Neural progenitor cell (in vitro differentiated cells): ENCODE results near the gene ATP1A1. TPM values are rescaled to one million over a fixed set of nuclear protein-coding genes. Genes with fewer than 3 reads are reported as not detected.

ENCODE experiments used
- DNase-seq: peaks from one replicate; pipeline ENCODE4 v3.0.0-alpha.2; 2016; ENCODE audit warnings: low spot score
- H2AFZ ChIP-seq: fragments of 200-600 bp; sonication (generic); replicated peaks from 2 replicates; pipeline ENCODE4 v1.6.1; 2016; ENCODE audit warnings: antibody characterized with exemption
- H3F3A ChIP-seq: fragments of 200-600 bp; sonication (generic); 2 replicates; pipeline ENCODE4 v1.6.1; 2016; ENCODE audit warnings: antibody characterized with exemption, low read depth
- H3K27ac ChIP-seq: fragments of 200-600 bp; sonication (generic); 2 replicates; pipeline ENCODE4 v1.5.1; 2016; ENCODE audit warnings: mild to moderate bottlenecking
- H3K27me3 ChIP-seq: fragments of 200-600 bp; sonication (generic); 2 replicates; pipeline ENCODE4 v1.6.1; 2016; ENCODE audit warnings: mild to moderate bottlenecking, moderate library complexity
- H3K36me3 ChIP-seq: fragments of 200-600 bp; sonication (generic); 2 replicates; pipeline ENCODE4 v1.5.1; 2016
- H3K4me1 ChIP-seq: fragments of 200-600 bp; sonication (generic); 2 replicates; pipeline ENCODE4 v1.6.1; 2016; ENCODE audit warnings: mixed run types
- H3K4me2 ChIP-seq: fragments of 200-600 bp; sonication (generic); 2 replicates; pipeline ENCODE4 v1.6.1; 2016
- H3K4me3 ChIP-seq: fragments of 200-600 bp; sonication (generic); 2 replicates; pipeline ENCODE4 v1.5.1; 2016
- H3K79me2 ChIP-seq: fragments of 200-600 bp; sonication (generic); 2 replicates; pipeline ENCODE4 v1.6.1; 2016; ENCODE audit warnings: low read depth
- H3K9ac ChIP-seq: fragments of 200-600 bp; sonication (generic); 2 replicates; pipeline ENCODE4 v1.6.1; 2016
- H3K9me3 ChIP-seq: fragments of 200-600 bp; sonication (generic); 2 replicates; pipeline ENCODE4 v1.5.1; 2016; ENCODE audit warnings: low read depth
- H4K20me1 ChIP-seq: fragments of 200-600 bp; sonication (generic); 2 replicates; pipeline ENCODE4 v1.6.1; 2016; ENCODE audit warnings: low read depth
- H3K27ac Mint-ChIP-seq: 3 replicates; pipeline ENCODE4 v1.8.0; 2021; ENCODE audit warnings: mixed read lengths
- H3K27me3 Mint-ChIP-seq: 2 replicates; pipeline ENCODE4 v1.8.0; 2022; ENCODE audit warnings: low read depth, mild to moderate bottlenecking, inconsistent platforms, moderate library complexity, mixed read lengths; ENCODE audit not compliant: insufficient read depth
- H3K36me3 Mint-ChIP-seq: 3 replicates; pipeline ENCODE4 v1.8.0; 2021; ENCODE audit warnings: mixed read lengths
- H3K4me1 Mint-ChIP-seq: 3 replicates; pipeline ENCODE4 v1.8.0; 2021; ENCODE audit warnings: mixed read lengths
- H3K4me3 Mint-ChIP-seq: 3 replicates; pipeline ENCODE4 v1.8.0; 2021; ENCODE audit warnings: mild to moderate bottlenecking, moderate library complexity, mixed read lengths
- H3K9me3 Mint-ChIP-seq: 3 replicates; pipeline ENCODE4 v1.8.0; 2020; ENCODE audit warnings: mixed read lengths
- EZH2 ChIP-seq: fragments of 200-600 bp; sonication (generic); IDR thresholded peaks from 2 replicates; pipeline ENCODE4 v1.6.1; 2017; ENCODE audit warnings: antibody characterized with exemption, mild to moderate bottlenecking, moderate library complexity
- EZH2phosphoT487 ChIP-seq: fragments of 200-600 bp; sonication (generic); IDR thresholded peaks from 2 replicates; pipeline ENCODE4 v1.6.1; 2017; ENCODE audit warnings: antibody characterized with exemption
- total RNA-seq: library from RNA; depleted of rRNA; stranded (reverse); fragments of >200 nt; gene quantifications from 2 replicates; pipeline ENCODE4 v1.2.3, GENCODE V29; 2015; ENCODE audit warnings: low replicate concordance
- TF ChIP-seq, protein P1 (sequence below): fragments of 200-600 bp; sonication (generic); IDR thresholded peaks from 2 replicates; pipeline ENCODE4 v1.5.1; 2017; ENCODE audit warnings: antibody characterized with exemption, mild to moderate bottlenecking

Gene ATP1A1
- total RNA-seq, 1 donor from 2014 or later = 61.5 TPM

GRCh38 chr1:116371752-116372151, 1.3 kb upstream of the ATP1A1 start:
- Mint-ChIP-seq H3K27me3 (peaks cover 9% of the 10 kb centered on the region), H3K36me3 (no peaks in the 10 kb centered on the region), H3K4me1 (peaks cover 27% of the 10 kb centered on the region), H3K27ac (no peak overlapping the region), H3K9me3 (no peaks in the 10 kb centered on the region), H3K4me3 (peak overlapping the region; percentile 87)
- peaks cover 19% of the 10 kb centered on the region for H3K27me3 ChIP-seq
- H4K20me1 ChIP-seq = peaks cover 29% of the 10 kb centered on the region
- no peak overlapping the region for H2AFZ ChIP-seq
- peaks cover 31% of the 10 kb centered on the region for H3K79me2 ChIP-seq
- no peaks in the 10 kb centered on the region for H3K9me3 ChIP-seq
- no peak overlapping the region for H3K27ac ChIP-seq
- H3K4me1 ChIP-seq = peaks cover 24% of the 10 kb centered on the region
- no peak overlapping the region for H3K9ac ChIP-seq
- no peak overlapping the region for H3K4me2 ChIP-seq
- TF ChIP-seq EZH2phosphoT487 (no peak), EZH2 (no peak)
- TF ChIP-seq, protein P1, sequence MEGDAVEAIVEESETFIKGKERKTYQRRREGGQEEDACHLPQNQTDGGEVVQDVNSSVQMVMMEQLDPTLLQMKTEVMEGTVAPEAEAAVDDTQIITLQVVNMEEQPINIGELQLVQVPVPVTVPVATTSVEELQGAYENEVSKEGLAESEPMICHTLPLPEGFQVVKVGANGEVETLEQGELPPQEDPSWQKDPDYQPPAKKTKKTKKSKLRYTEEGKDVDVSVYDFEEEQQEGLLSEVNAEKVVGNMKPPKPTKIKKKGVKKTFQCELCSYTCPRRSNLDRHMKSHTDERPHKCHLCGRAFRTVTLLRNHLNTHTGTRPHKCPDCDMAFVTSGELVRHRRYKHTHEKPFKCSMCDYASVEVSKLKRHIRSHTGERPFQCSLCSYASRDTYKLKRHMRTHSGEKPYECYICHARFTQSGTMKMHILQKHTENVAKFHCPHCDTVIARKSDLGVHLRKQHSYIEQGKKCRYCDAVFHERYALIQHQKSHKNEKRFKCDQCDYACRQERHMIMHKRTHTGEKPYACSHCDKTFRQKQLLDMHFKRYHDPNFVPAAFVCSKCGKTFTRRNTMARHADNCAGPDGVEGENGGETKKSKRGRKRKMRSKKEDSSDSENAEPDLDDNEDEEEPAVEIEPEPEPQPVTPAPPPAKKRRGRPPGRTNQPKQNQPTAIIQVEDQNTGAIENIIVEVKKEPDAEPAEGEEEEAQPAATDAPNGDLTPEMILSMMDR = no peak
- peaks cover 21% of the 10 kb centered on the region for H3F3A ChIP-seq
- no peak for DNase-seq
- H3K36me3 ChIP-seq = no peaks in the 10 kb centered on the region
- no peak overlapping the region for H3K4me3 ChIP-seq

- Histone ChIP-seq H4K20me1 (peaks cover 33% of the 10 kb centered on the region), H2AFZ (peak overlapping the region; percentile 96), H3K4me1 (peaks cover 29% of the 10 kb centered on the region), H3K9me3 (no peaks in the 10 kb centered on the region), H3K79me2 (peaks cover 35% of the 10 kb centered on the region), H3K9ac (no peak overlapping the region), H3K27ac (no peak overlapping the region), H3F3A (peaks cover 21% of the 10 kb centered on the region), H3K4me3 (peak overlapping the region; percentile 81), H3K27me3 (peaks cover 19% of the 10 kb centered on the region), H3K36me3 (no peaks in the 10 kb centered on the region), H3K4me2 (peak overlapping the region; percentile 96)
- H3K27me3 Mint-ChIP-seq = peaks cover 9% of the 10 kb centered on the region
- TF ChIP-seq EZH2phosphoT487 = no peak
- no peak for TF ChIP-seq EZH2
- TF ChIP-seq, protein P1 = no peak
- no peaks in the 10 kb centered on the region for H3K9me3 Mint-ChIP-seq
- no peak for DNase-seq
- no peaks in the 10 kb centered on the region for H3K36me3 Mint-ChIP-seq
- H3K4me3 Mint-ChIP-seq = peak overlapping the region; percentile 87
- peaks cover 30% of the 10 kb centered on the region for H3K4me1 Mint-ChIP-seq
- peak overlapping the region; percentile 63 for H3K27ac Mint-ChIP-seq
Observed at GRCh38 chr1:116372191-116372590, 853 bp upstream of the ATP1A1 start.

- DNase-seq = peak; percentile 84
Observed at GRCh38 chr1:116373431-116374352, 648 bp downstream of the ATP1A1 start.

More at GRCh38 chr1:116373431-116374352, 648 bp downstream of the ATP1A1 start:
- peak overlapping the region; percentile 96 for H3K4me2 ChIP-seq
- Mint-ChIP-seq H3K27me3 (peaks cover 9% of the 10 kb centered on the region), H3K4me3 (peak overlapping the region; percentile 94), H3K9me3 (no peaks in the 10 kb centered on the region), H3K4me1 (peaks cover 45% of the 10 kb centered on the region), H3K27ac (peak overlapping the region; percentile 67), H3K36me3 (no peaks in the 10 kb centered on the region)
- peak overlapping the region; percentile 82 for H2AFZ ChIP-seq
- H3K4me1 ChIP-seq = peaks cover 44% of the 10 kb centered on the region
- peak overlapping the region; percentile 81 for H3K4me3 ChIP-seq
- H3F3A ChIP-seq = peaks cover 21% of the 10 kb centered on the region
- H3K79me2 ChIP-seq = peaks cover 50% of the 10 kb centered on the region
- no peaks in the 10 kb centered on the region for H3K36me3 ChIP-seq
- no peaks in the 10 kb centered on the region for H3K9me3 ChIP-seq
- H3K27ac ChIP-seq = peak overlapping the region; percentile 95
- peak; percentile 27 for TF ChIP-seq EZH2
- TF ChIP-seq, protein P1 = no peak
- H3K9ac ChIP-seq = peak overlapping the region; percentile 54
- H3K27me3 ChIP-seq = peaks cover 19% of the 10 kb centered on the region
- peaks cover 48% of the 10 kb centered on the region for H4K20me1 ChIP-seq
